Measurements from ENCODE around the gene MYOCD. TPM values are rescaled to one million over a fixed set of nuclear protein-coding genes. Genes with fewer than 3 reads are reported as not detected.

The MYOCD gene
- total and polyA plus RNA-seq, 4 donors, result 0.05 to 0.59 (median 0.23) TPM

GRCh38 chr17:12680407-12680897 lies 14.8 kb downstream of the MYOCD start (continued):
- TF ChIP-seq CTCF (IDR thresholded peaks at IDR 0.05; ENCODE audit: low read depth, low read length, missing input control), result no peak

DNA sequence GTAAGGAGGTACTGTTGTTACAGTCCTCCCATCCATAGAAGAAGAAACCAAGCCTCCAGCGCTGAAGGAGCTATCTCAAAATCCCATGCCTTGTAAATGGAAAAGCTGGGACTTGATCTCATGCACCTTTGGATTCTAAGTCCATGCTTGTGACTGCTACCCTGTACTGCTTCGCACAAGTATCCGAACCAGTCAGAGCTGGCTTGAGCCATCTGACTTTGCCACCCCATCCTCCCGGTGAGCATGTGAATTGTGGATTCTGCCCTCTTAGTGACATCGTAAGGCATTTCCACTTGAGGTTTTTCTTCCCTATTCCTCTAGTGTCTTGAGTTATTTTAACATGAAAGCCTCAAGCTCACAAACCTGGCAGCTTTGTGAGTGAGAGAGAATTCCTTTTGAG lies 15.3 kb downstream of the MYOCD start:
- TF ChIP-seq YY1 (IDR thresholded peaks at IDR 0.05), result no peak
- TF ChIP-seq, protein P1, sequence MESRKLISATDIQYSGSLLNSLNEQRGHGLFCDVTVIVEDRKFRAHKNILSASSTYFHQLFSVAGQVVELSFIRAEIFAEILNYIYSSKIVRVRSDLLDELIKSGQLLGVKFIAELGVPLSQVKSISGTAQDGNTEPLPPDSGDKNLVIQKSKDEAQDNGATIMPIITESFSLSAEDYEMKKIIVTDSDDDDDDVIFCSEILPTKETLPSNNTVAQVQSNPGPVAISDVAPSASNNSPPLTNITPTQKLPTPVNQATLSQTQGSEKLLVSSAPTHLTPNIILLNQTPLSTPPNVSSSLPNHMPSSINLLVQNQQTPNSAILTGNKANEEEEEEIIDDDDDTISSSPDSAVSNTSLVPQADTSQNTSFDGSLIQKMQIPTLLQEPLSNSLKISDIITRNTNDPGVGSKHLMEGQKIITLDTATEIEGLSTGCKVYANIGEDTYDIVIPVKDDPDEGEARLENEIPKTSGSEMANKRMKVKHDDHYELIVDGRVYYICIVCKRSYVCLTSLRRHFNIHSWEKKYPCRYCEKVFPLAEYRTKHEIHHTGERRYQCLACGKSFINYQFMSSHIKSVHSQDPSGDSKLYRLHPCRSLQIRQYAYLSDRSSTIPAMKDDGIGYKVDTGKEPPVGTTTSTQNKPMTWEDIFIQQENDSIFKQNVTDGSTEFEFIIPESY (IDR thresholded peaks at IDR 0.05), result no peak
- no peak for TF ChIP-seq GABPA (IDR thresholded peaks at IDR 0.05 in 1 of 2, conservative IDR thresholded peaks at IDR 0.05 in 1 of 2)
- no peak for TF ChIP-seq TAF1 (conservative IDR thresholded peaks at IDR 0.05)
- no peak for TF ChIP-seq REST (IDR thresholded peaks at IDR 0.05)
- TF ChIP-seq FOXA2 (IDR thresholded peaks at IDR 0.05), result no peak
- TF ChIP-seq CTCF (IDR thresholded peaks at IDR 0.05; ENCODE audit: low read depth, low read length, missing input control), result no peak
- TF ChIP-seq NR2F2 (IDR thresholded peaks at IDR 0.05), result no peak
- TF ChIP-seq EGR1 (IDR thresholded peaks at IDR 0.05; ENCODE audit: low read depth in 2 of 2), result no peak
- no peak for TF ChIP-seq RAD21 (IDR thresholded peaks at IDR 0.05)
- TF ChIP-seq MAX (IDR thresholded peaks at IDR 0.05), result no peak
- TF ChIP-seq JUND (IDR thresholded peaks at IDR 0.05), result no peak
- no peak for TF ChIP-seq FOXA1 (IDR thresholded peaks at IDR 0.05)
- TF ChIP-seq SP1 (IDR thresholded peaks at IDR 0.05), result no peak
- no peak for TF ChIP-seq HNF4G (IDR thresholded peaks at IDR 0.05)
- no peak for TF ChIP-seq HNF4A (conservative IDR thresholded peaks at IDR 0.05)
- no peak for TF ChIP-seq ATF3 (IDR thresholded peaks at IDR 0.05)
- TF ChIP-seq RXRA (IDR thresholded peaks at IDR 0.05), result no peak
- H3K27ac ChIP-seq (ENCODE audit: low read depth in 1 of 2, low read length in 2 of 2), result no peak overlapping the region
- no peaks in the 10 kb centered on the region for H3K9me3 ChIP-seq (ENCODE audit: control insufficient read depth in 4 of 4, low read length in 3 of 4)
- H3K4me1 ChIP-seq (ENCODE audit: control insufficient read depth in 4 of 4, insufficient read depth in 4 of 4, low read length in 3 of 4), result no peaks in the 10 kb centered on the region
- no peak overlapping the region for H3K4me3 ChIP-seq (ENCODE audit: low read depth in 1 of 3, low read length in 3 of 3)
- no peaks in the 10 kb centered on the region for H3K36me3 ChIP-seq (ENCODE audit: control insufficient read depth in 4 of 4, insufficient read depth in 3 of 4, low read depth in 1 of 4, low read length in 3 of 4)
- DNase-seq (ENCODE audit: low spot score), result no peak
- 84% methylated on average over 5 of the region's 5 CpGs for WGBS
- no peaks in the 10 kb centered on the region for H3K27me3 ChIP-seq (ENCODE audit: control insufficient read depth in 4 of 4, insufficient read depth in 4 of 4, low read length in 3 of 4)
- H3K9ac ChIP-seq (ENCODE audit: low read depth in 1 of 2, low read length in 2 of 2), result no peak overlapping the region
